SJCRH30 (cell line): ENCODE data around the gene DNAH9. TPM values are rescaled to one million over a fixed set of nuclear protein-coding genes. Genes with fewer than 3 reads are reported as not detected.
"Not testable (repeated sequence)": the region's sequence is repeated elsewhere in the genome, so short reads cannot be mapped to it uniquely, and the experiment has no call there.

Source experiments
- DNase-seq, 2 experiments: peaks; one replicate each; pipeline ENCODE4 v3.0.0-alpha.2; 2015 to 2020
- H3K27ac ChIP-seq: fragments of 250-450 bp; sonication (Bioruptor Pico); 2 replicates; pipeline ENCODE4 v1.5.1; 2020; ENCODE audit warnings: mild to moderate bottlenecking, moderate library complexity
- H3K27me3 ChIP-seq: fragments of 250-450 bp; sonication (Bioruptor Pico); 2 replicates; pipeline ENCODE4 v1.5.1; 2020; ENCODE audit warnings: mild to moderate bottlenecking, moderate library complexity
- H3K36me3 ChIP-seq: fragments of 250-450 bp; sonication (Bioruptor Pico); 2 replicates; pipeline ENCODE4 v1.5.1; 2020; ENCODE audit warnings: mild to moderate bottlenecking, moderate library complexity
- H3K4me1 ChIP-seq: fragments of 250-450 bp; sonication (Bioruptor Pico); 2 replicates; pipeline ENCODE4 v1.5.1; 2020; ENCODE audit warnings: mild to moderate bottlenecking, moderate library complexity
- H3K4me3 ChIP-seq: fragments of 250-450 bp; sonication (Bioruptor Pico); 2 replicates; pipeline ENCODE4 v1.5.1; 2020; ENCODE audit warnings: mild to moderate bottlenecking, moderate library complexity
- H3K9me3 ChIP-seq: fragments of 250-450 bp; sonication (Bioruptor Pico); replicated peaks from 2 replicates; pipeline ENCODE4 v1.5.1; 2020; ENCODE audit warnings: mild to moderate bottlenecking, moderate library complexity
- total RNA-seq: library from RNA; depleted of rRNA; stranded (reverse); fragments of >200 nt; shearing (Covaris generic); gene quantifications from 2 replicates; pipeline ENCODE4 v1.2.3, GENCODE V29; 2014

The DNAH9 gene
- total RNA-seq, 1 experiment from 2014 or later, result 0.16 TPM

- no peak overlapping the region for H3K27ac ChIP-seq
- H3K27me3 ChIP-seq, result no peaks in the 10 kb centered on the region
- no peaks in the 10 kb centered on the region for H3K9me3 ChIP-seq
- no peak overlapping the region for H3K4me3 ChIP-seq
- no peak for DNase-seq
- no peaks in the 10 kb centered on the region for H3K36me3 ChIP-seq
- H3K4me1 ChIP-seq, result no peaks in the 10 kb centered on the region
Observed at GRCh38 chr17:11943759-11944347, 345.6 kb downstream of the DNAH9 start.

- no peaks in the 10 kb centered on the region for H3K36me3 ChIP-seq
- no peaks in the 10 kb centered on the region for H3K27me3 ChIP-seq
- DNase-seq, result no peak
- H3K4me3 ChIP-seq, result no peak overlapping the region
- no peaks in the 10 kb centered on the region for H3K9me3 ChIP-seq
- H3K27ac ChIP-seq, result no peak overlapping the region
- H3K4me1 ChIP-seq, result no peaks in the 10 kb centered on the region
Observed at GRCh38 chr17:11944587-11944986, 346.3 kb downstream of the DNAH9 start.

GRCh38 chr17:11948789-11949188 is 350.5 kb downstream of the DNAH9 start:
- H3K4me1 ChIP-seq, result no peaks in the 10 kb centered on the region
- no peaks in the 10 kb centered on the region for H3K9me3 ChIP-seq
- H3K36me3 ChIP-seq, result no peaks in the 10 kb centered on the region
- H3K27me3 ChIP-seq, result no peaks in the 10 kb centered on the region
- peak; percentile 55 to 73 for DNase-seq
- H3K4me3 ChIP-seq, result no peak overlapping the region
- no peak overlapping the region for H3K27ac ChIP-seq

- not testable (repeated sequence) for H3K27ac ChIP-seq, DNase-seq, H3K4me1 ChIP-seq, H3K36me3 ChIP-seq, H3K9me3 ChIP-seq, H3K27me3 ChIP-seq, H3K4me3 ChIP-seq
Observed at GRCh38 chr17:11949571-11949970, 351.3 kb downstream of the DNAH9 start.

GRCh38 chr17:11950771-11951519 is 352.7 kb downstream of the DNAH9 start:
- H3K36me3 ChIP-seq, result no peaks in the 10 kb centered on the region
- no peaks in the 10 kb centered on the region for H3K9me3 ChIP-seq
- H3K27me3 ChIP-seq, result no peaks in the 10 kb centered on the region
- H3K27ac ChIP-seq, result no peak overlapping the region
- DNase-seq, result no peak
- no peaks in the 10 kb centered on the region for H3K4me1 ChIP-seq
- H3K4me3 ChIP-seq, result no peak overlapping the region

- Histone ChIP-seq H3K27me3 (no peaks in the 10 kb centered on the region), H3K4me1 (no peaks in the 10 kb centered on the region), H3K27ac (no peak overlapping the region), H3K9me3 (no peaks in the 10 kb centered on the region), H3K36me3 (no peaks in the 10 kb centered on the region), H3K4me3 (no peak overlapping the region)
- DNase-seq, result no peak
Observed at GRCh38 chr17:11952610-11953009, 354.3 kb downstream of the DNAH9 start.

GRCh38 chr17:11953924-11954323 is 355.7 kb downstream of the DNAH9 start:
- H3K27ac ChIP-seq, result no peak overlapping the region
- H3K36me3 ChIP-seq, result no peaks in the 10 kb centered on the region
- H3K9me3 ChIP-seq, result no peaks in the 10 kb centered on the region
- no peak overlapping the region for H3K4me3 ChIP-seq
- H3K27me3 ChIP-seq, result no peaks in the 10 kb centered on the region
- no peaks in the 10 kb centered on the region for H3K4me1 ChIP-seq
- no peak for DNase-seq

- Histone ChIP-seq H3K27ac (no peak overlapping the region), H3K4me1 (no peaks in the 10 kb centered on the region), H3K4me3 (no peak overlapping the region), H3K36me3 (no peaks in the 10 kb centered on the region), H3K9me3 (no peaks in the 10 kb centered on the region), H3K27me3 (no peaks in the 10 kb centered on the region)
- DNase-seq, result no peak
Observed at GRCh38 chr17:11954936-11955335, 356.7 kb downstream of the DNAH9 start.

- Histone ChIP-seq H3K9me3 (no peaks in the 10 kb centered on the region), H3K4me1 (no peaks in the 10 kb centered on the region), H3K36me3 (no peaks in the 10 kb centered on the region), H3K27me3 (no peaks in the 10 kb centered on the region), H3K27ac (no peak overlapping the region), H3K4me3 (no peak overlapping the region)
- no peak for DNase-seq
Observed at GRCh38 chr17:11969565-11969964, 371.3 kb downstream of the DNAH9 start.

GRCh38 chr17:11972741-11973140 is 374.5 kb downstream of the DNAH9 start:
- not testable (repeated sequence) for H3K9me3 ChIP-seq, DNase-seq, H3K36me3 ChIP-seq, H3K27ac ChIP-seq, H3K27me3 ChIP-seq, H3K4me1 ChIP-seq, H3K4me3 ChIP-seq

GRCh38 chr17:11979795-11980194 is 381.5 kb downstream of the DNAH9 start:
- H3K27me3 ChIP-seq, result no peaks in the 10 kb centered on the region
- no peaks in the 10 kb centered on the region for H3K36me3 ChIP-seq
- no peak for DNase-seq
- no peaks in the 10 kb centered on the region for H3K9me3 ChIP-seq
- H3K27ac ChIP-seq, result no peak overlapping the region
- H3K4me1 ChIP-seq, result no peaks in the 10 kb centered on the region
- no peak overlapping the region for H3K4me3 ChIP-seq

- H3K27me3 ChIP-seq, result no peaks in the 10 kb centered on the region
- H3K4me1 ChIP-seq, result no peaks in the 10 kb centered on the region
- H3K36me3 ChIP-seq, result no peaks in the 10 kb centered on the region
- no peak overlapping the region for H3K27ac ChIP-seq
- H3K4me3 ChIP-seq, result no peak overlapping the region
- DNase-seq, result no peak
- no peaks in the 10 kb centered on the region for H3K9me3 ChIP-seq
Observed at GRCh38 chr17:11980813-11981212, 382.5 kb downstream of the DNAH9 start.

GRCh38 chr17:11981862-11982261 is 383.6 kb downstream of the DNAH9 start:
- Histone ChIP-seq H3K27ac (no peak overlapping the region), H3K4me3 (no peak overlapping the region), H3K36me3 (no peaks in the 10 kb centered on the region), H3K27me3 (no peaks in the 10 kb centered on the region), H3K4me1 (no peaks in the 10 kb centered on the region), H3K9me3 (no peaks in the 10 kb centered on the region)
- no peak for DNase-seq

GRCh38 chr17:11986179-11986941 is 388.1 kb downstream of the DNAH9 start:
- Histone ChIP-seq H3K36me3 (no peaks in the 10 kb centered on the region), H3K27ac (no peak overlapping the region), H3K4me3 (no peak overlapping the region), H3K9me3 (no peaks in the 10 kb centered on the region), H3K27me3 (no peaks in the 10 kb centered on the region), H3K4me1 (no peaks in the 10 kb centered on the region)
- DNase-seq, result no peak

GRCh38 chr17:11986942-11987329 is 388.7 kb downstream of the DNAH9 start:
- Histone ChIP-seq H3K36me3 (no peaks in the 10 kb centered on the region), H3K4me3 (no peak overlapping the region), H3K9me3 (no peaks in the 10 kb centered on the region), H3K4me1 (no peaks in the 10 kb centered on the region), H3K27me3 (no peaks in the 10 kb centered on the region), H3K27ac (no peak overlapping the region)
- peak in 1 of 2 experiments; percentile 55 for DNase-seq
